Measurements from ENCODE around the gene GALT.

GRCh38 chr9:34648673-34649072 lies 2.2 kb downstream of the GALT start:
- TF ChIP-seq POLR2A (IDR thresholded peaks at IDR 0.05) (no peak), CTCF (IDR thresholded peaks at IDR 0.05) (no peak)

All from stomach (tissue), 4 donors.